IMR-90 (cell line): Measurements from ENCODE around the gene KAT2A.
"Not testable (repeated sequence)": the region's sequence is repeated elsewhere in the genome, so short reads cannot be mapped to it uniquely, and the experiment has no call there.

ENCODE experiments used
- BHLHE40 ChIP-seq: fragments of 150-350 bp; IDR thresholded peaks from 2 replicates; pipeline ENCODE4 v1.6.1; 2016; ENCODE audit warnings: mild to moderate bottlenecking, low read depth, low read length
- CEBPB ChIP-seq: IDR thresholded peaks from 2 replicates; pipeline ENCODE4 v1.6.1; 2012; ENCODE audit warnings: low read depth, low read length, improper control_type of control experiment
- FOS ChIP-seq: fragments of 150-350 bp; IDR thresholded peaks from 2 replicates; pipeline ENCODE4 v1.6.1; 2016; ENCODE audit warnings: low read depth, low read length
- MAFK ChIP-seq: IDR thresholded peaks from 2 replicates; pipeline ENCODE4 v1.6.1; 2012; ENCODE audit warnings: low read depth, low read length, improper control_type of control experiment
- MAZ ChIP-seq: IDR thresholded peaks from 2 replicates; pipeline ENCODE4 v1.6.1; 2012; ENCODE audit warnings: low read depth, mild to moderate bottlenecking, low read length, improper control_type of control experiment, moderate library complexity, borderline replicate concordance
- MXI1 ChIP-seq: IDR thresholded peaks from 2 replicates; pipeline ENCODE4 v1.6.1; 2012; ENCODE audit warnings: low read depth, mild to moderate bottlenecking, low read length, moderate library complexity, borderline replicate concordance
- NFE2L2 ChIP-seq: fragments of 150-350 bp; IDR thresholded peaks from 2 replicates; pipeline ENCODE4 v1.6.1; 2016; ENCODE audit warnings: low read depth, mild to moderate bottlenecking, low read length
- POLR2A ChIP-seq: IDR thresholded peaks from 2 replicates; pipeline ENCODE4 v1.6.1; 2012; ENCODE audit warnings: mild to moderate bottlenecking, low read depth, low read length
- RAD21 ChIP-seq: IDR thresholded peaks from 2 replicates; pipeline ENCODE4 v1.6.1; 2012; ENCODE audit warnings: low read length, improper control_type of control experiment
- RFX5 ChIP-seq: IDR thresholded peaks from 2 replicates; pipeline ENCODE4 v1.8.0; 2012; ENCODE audit warnings: low read depth, mild to moderate bottlenecking, low read length, moderate library complexity
- SMC3 ChIP-seq: fragments of 150-350 bp; IDR thresholded peaks from 2 replicates; pipeline ENCODE4 v1.6.1; 2016; ENCODE audit warnings: low read depth, mild to moderate bottlenecking, antibody characterized with exemption, low read length, moderate library complexity
- USF2 ChIP-seq: fragments of 150-350 bp; IDR thresholded peaks from 2 replicates; pipeline ENCODE4 v1.6.1; 2017; ENCODE audit warnings: mild to moderate bottlenecking, antibody characterized with exemption, low read length, low read depth
- TF ChIP-seq, protein P1 (sequence below): conservative IDR thresholded peaks from 2 replicates; pipeline ENCODE4 v1.5.1; 2012; ENCODE audit warnings: mild to moderate bottlenecking, low read depth, low read length, improper control_type of control experiment
- TF ChIP-seq, protein P2 (sequence below): fragments of 150-350 bp; IDR thresholded peaks from 2 replicates; pipeline ENCODE4 v1.6.1; 2016; ENCODE audit warnings: low read depth, mild to moderate bottlenecking, low read length, moderate library complexity, borderline replicate concordance

- TF ChIP-seq MXI1, POLR2A, USF2, CEBPB, MAZ, NFE2L2, BHLHE40, FOS, SMC3, RAD21, RFX5, MAFK: not testable (repeated sequence)
- TF ChIP-seq, protein P1, sequence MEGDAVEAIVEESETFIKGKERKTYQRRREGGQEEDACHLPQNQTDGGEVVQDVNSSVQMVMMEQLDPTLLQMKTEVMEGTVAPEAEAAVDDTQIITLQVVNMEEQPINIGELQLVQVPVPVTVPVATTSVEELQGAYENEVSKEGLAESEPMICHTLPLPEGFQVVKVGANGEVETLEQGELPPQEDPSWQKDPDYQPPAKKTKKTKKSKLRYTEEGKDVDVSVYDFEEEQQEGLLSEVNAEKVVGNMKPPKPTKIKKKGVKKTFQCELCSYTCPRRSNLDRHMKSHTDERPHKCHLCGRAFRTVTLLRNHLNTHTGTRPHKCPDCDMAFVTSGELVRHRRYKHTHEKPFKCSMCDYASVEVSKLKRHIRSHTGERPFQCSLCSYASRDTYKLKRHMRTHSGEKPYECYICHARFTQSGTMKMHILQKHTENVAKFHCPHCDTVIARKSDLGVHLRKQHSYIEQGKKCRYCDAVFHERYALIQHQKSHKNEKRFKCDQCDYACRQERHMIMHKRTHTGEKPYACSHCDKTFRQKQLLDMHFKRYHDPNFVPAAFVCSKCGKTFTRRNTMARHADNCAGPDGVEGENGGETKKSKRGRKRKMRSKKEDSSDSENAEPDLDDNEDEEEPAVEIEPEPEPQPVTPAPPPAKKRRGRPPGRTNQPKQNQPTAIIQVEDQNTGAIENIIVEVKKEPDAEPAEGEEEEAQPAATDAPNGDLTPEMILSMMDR, result not testable (repeated sequence)
- TF ChIP-seq, protein P2, sequence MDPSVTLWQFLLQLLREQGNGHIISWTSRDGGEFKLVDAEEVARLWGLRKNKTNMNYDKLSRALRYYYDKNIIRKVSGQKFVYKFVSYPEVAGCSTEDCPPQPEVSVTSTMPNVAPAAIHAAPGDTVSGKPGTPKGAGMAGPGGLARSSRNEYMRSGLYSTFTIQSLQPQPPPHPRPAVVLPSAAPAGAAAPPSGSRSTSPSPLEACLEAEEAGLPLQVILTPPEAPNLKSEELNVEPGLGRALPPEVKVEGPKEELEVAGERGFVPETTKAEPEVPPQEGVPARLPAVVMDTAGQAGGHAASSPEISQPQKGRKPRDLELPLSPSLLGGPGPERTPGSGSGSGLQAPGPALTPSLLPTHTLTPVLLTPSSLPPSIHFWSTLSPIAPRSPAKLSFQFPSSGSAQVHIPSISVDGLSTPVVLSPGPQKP, result not testable (repeated sequence)
These were observed 22.0 kb upstream of the KAT2A start for GRCh38 chr17:42143138-42143537.
